ENCODE measurements around the gene TAB2. TPM values are rescaled to one million over a fixed set of nuclear protein-coding genes. Genes with fewer than 3 reads are reported as not detected.
"Not testable (repeated sequence)": the region's sequence is repeated elsewhere in the genome, so short reads cannot be mapped to it uniquely, and the experiment has no call there.

TAB2 gene
- total RNA-seq, 1 experiment from 2014 or later, result 56.2 TPM

DNA sequence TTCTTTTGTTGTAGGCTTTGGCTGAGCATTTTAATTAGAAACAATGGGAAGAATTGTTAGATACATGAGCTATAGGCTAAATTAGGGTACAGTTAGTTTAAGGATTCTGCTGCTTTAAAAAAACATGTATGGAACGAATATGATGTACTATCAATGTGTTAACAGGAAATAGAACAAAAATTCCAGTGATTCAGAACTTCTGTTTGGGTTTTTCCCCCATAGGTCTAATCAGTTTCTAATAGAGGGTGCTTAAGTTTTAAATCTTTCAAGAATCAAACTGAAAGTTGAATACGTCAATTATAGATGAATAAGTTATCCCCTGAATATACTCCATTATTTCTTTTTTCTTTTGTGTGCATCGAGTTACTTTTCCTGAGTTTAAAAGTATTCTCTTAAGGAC, 1.9 kb downstream of the TAB2 start:
- no peak overlapping the region for H3K23ac ChIP-seq (ENCODE audit: insufficient read length, low read depth, low read length)
- H4K8ac ChIP-seq (replicated peaks; ENCODE audit: insufficient read length, low read depth, low read length), result no peak overlapping the region
- H3K56ac ChIP-seq (ENCODE audit: insufficient read length, low read depth, low read length), result no peak overlapping the region
- WGBS (ENCODE audit: extremely low coverage, insufficient read length, low lambda C conversion rate), result no CpG with 5 or more reads among the region's 3 CpGs
- TF ChIP-seq, protein P1, sequence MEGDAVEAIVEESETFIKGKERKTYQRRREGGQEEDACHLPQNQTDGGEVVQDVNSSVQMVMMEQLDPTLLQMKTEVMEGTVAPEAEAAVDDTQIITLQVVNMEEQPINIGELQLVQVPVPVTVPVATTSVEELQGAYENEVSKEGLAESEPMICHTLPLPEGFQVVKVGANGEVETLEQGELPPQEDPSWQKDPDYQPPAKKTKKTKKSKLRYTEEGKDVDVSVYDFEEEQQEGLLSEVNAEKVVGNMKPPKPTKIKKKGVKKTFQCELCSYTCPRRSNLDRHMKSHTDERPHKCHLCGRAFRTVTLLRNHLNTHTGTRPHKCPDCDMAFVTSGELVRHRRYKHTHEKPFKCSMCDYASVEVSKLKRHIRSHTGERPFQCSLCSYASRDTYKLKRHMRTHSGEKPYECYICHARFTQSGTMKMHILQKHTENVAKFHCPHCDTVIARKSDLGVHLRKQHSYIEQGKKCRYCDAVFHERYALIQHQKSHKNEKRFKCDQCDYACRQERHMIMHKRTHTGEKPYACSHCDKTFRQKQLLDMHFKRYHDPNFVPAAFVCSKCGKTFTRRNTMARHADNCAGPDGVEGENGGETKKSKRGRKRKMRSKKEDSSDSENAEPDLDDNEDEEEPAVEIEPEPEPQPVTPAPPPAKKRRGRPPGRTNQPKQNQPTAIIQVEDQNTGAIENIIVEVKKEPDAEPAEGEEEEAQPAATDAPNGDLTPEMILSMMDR (conservative IDR thresholded peaks at IDR 0.05), result no peak
- H4K91ac ChIP-seq (ENCODE audit: insufficient read length, low read depth, low read length), result no peak overlapping the region
- H3K79me2 ChIP-seq (ENCODE audit: insufficient read depth, low read length), result peaks cover 27% of the 10 kb centered on the region
- H3K4me1 Mint-ChIP-seq, result peaks cover 40 to 42% of the 10 kb centered on the region in 2 experiments
- no peak overlapping the region for H2AK5ac ChIP-seq (ENCODE audit: insufficient read length, low read length)
- H3K9ac ChIP-seq (ENCODE audit: extremely low read depth, insufficient read length, low read length), result no peak overlapping the region
- H3K4ac ChIP-seq (ENCODE audit: low read depth, low read length), result no peak overlapping the region
- H2BK20ac ChIP-seq (ENCODE audit: low read depth, low read length, poor library complexity, severe bottlenecking), result no peak overlapping the region
- no peaks in the 10 kb centered on the region for H3K27me3 Mint-ChIP-seq (ENCODE audit: low read depth)
- no peak overlapping the region for H3K4me2 ChIP-seq (ENCODE audit: insufficient read depth, insufficient read length, low read length)
- H3K4me1 ChIP-seq (ENCODE audit: insufficient read depth, low read length), result no peaks in the 10 kb centered on the region
- no peak overlapping the region for H2BK5ac ChIP-seq (ENCODE audit: insufficient read length, low read length)
- H3K23me2 ChIP-seq (ENCODE audit: insufficient read length, low read depth, low read length, poor library complexity, severe bottlenecking), result peaks cover 7% of the 10 kb centered on the region
- no peak overlapping the region for H3T11ph ChIP-seq (ENCODE audit: low read length)
- no peak overlapping the region for H2BK120ac ChIP-seq (ENCODE audit: low read depth, low read length, poor library complexity, severe bottlenecking)
- no peak overlapping the region for H2BK12ac ChIP-seq (ENCODE audit: insufficient read length, low read depth, low read length)
- H2AFZ ChIP-seq (ENCODE audit: low read length), result no peak overlapping the region
- no peak overlapping the region for H3K18ac ChIP-seq (ENCODE audit: insufficient read length, low read depth, low read length)
- no peaks in the 10 kb centered on the region for H3K27me3 ChIP-seq (ENCODE audit: insufficient read depth, low read length)
- H2BK15ac ChIP-seq (ENCODE audit: low read depth, low read length), result no peak overlapping the region
- peak overlapping the region; percentile 91 to 95 for H3K4me3 Mint-ChIP-seq
- H4K20me1 ChIP-seq (ENCODE audit: control insufficient read depth, insufficient read depth, insufficient read length), result no peaks in the 10 kb centered on the region
- H3K79me1 ChIP-seq (ENCODE audit: insufficient read depth, low read depth, low read length, poor library complexity, severe bottlenecking), result peaks cover 3% of the 10 kb centered on the region
- no peaks in the 10 kb centered on the region for H3K9me3 ChIP-seq (ENCODE audit: control insufficient read depth, low read depth, low read length)
- no peak overlapping the region for H3K14ac ChIP-seq (ENCODE audit: insufficient read depth, low read length)
- H3K36me3 Mint-ChIP-seq (ENCODE audit: insufficient read depth in 1 of 3, low read depth in 3 of 3), result no peaks in the 10 kb centered on the region
- H3K27ac Mint-ChIP-seq, result no peak overlapping the region
- DNase-seq, result no peak
- no peaks in the 10 kb centered on the region for H3K9me3 Mint-ChIP-seq
- no peak overlapping the region for H3K27ac ChIP-seq (ENCODE audit: insufficient read length, low read depth, low read length)
- H4K5ac ChIP-seq (ENCODE audit: insufficient read length, low read depth, low read length), result no peak overlapping the region

DNA sequence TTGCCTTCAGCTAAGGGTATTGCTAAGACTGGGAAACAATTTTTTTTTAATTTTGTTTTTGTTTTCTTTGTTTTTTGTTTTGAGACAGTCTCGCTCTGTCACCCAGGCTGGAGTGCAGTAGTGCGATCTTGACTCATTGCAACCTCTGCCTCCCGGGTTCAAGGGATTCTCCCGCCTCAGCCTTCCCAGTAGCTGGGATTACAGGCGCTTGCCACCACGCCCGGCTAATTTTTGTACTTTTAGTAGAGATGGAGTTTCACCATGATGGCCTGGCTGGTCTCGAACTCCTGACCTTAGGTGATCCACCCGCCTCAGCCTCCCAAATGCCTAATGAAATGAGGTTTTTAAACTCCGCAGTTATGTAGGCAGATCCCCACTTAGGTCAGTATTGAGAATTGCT, 2.5 kb downstream of the TAB2 start:
- H4K5ac ChIP-seq (ENCODE audit: insufficient read length, low read depth, low read length); H2AK5ac ChIP-seq (ENCODE audit: insufficient read length, low read length); H3K14ac ChIP-seq (ENCODE audit: insufficient read depth, low read length); H3K27me3 Mint-ChIP-seq (ENCODE audit: low read depth); H4K91ac ChIP-seq (ENCODE audit: insufficient read length, low read depth, low read length); H2BK15ac ChIP-seq (ENCODE audit: low read depth, low read length); H3K36me3 Mint-ChIP-seq (ENCODE audit: insufficient read depth in 1 of 3, low read depth in 3 of 3); H3K56ac ChIP-seq (ENCODE audit: insufficient read length, low read depth, low read length); H3K23me2 ChIP-seq (ENCODE audit: insufficient read length, low read depth, low read length, poor library complexity, severe bottlenecking); H2BK12ac ChIP-seq (ENCODE audit: insufficient read length, low read depth, low read length); H3K4ac ChIP-seq (ENCODE audit: low read depth, low read length); H2BK20ac ChIP-seq (ENCODE audit: low read depth, low read length, poor library complexity, severe bottlenecking); H4K20me1 ChIP-seq (ENCODE audit: control insufficient read depth, insufficient read depth, insufficient read length); H4K8ac ChIP-seq (replicated peaks; ENCODE audit: insufficient read length, low read depth, low read length); H2BK120ac ChIP-seq (ENCODE audit: low read depth, low read length, poor library complexity, severe bottlenecking); H3K27ac Mint-ChIP-seq; H3T11ph ChIP-seq (ENCODE audit: low read length); H2AFZ ChIP-seq (ENCODE audit: low read length); DNase-seq; H3K79me1 ChIP-seq (ENCODE audit: insufficient read depth, low read depth, low read length, poor library complexity, severe bottlenecking); H3K27ac ChIP-seq (ENCODE audit: insufficient read length, low read depth, low read length); H3K9me3 Mint-ChIP-seq; H3K23ac ChIP-seq (ENCODE audit: insufficient read length, low read depth, low read length); H3K18ac ChIP-seq (ENCODE audit: insufficient read length, low read depth, low read length); H2BK5ac ChIP-seq (ENCODE audit: insufficient read length, low read length); H3K9me3 ChIP-seq (ENCODE audit: control insufficient read depth, low read depth, low read length); H3K4me1 ChIP-seq (ENCODE audit: insufficient read depth, low read length); H3K27me3 ChIP-seq (ENCODE audit: insufficient read depth, low read length); H3K9ac ChIP-seq (ENCODE audit: extremely low read depth, insufficient read length, low read length); H3K4me2 ChIP-seq (ENCODE audit: insufficient read depth, insufficient read length, low read length): not testable (repeated sequence)
- Mint-ChIP-seq H3K4me3 (peak overlapping the region; percentile 91 to 95; a peak in 4 of 5 replicates), H3K4me1 (peaks cover 40 to 42% of the 10 kb centered on the region in 2 experiments)
- H3K79me2 ChIP-seq (ENCODE audit: insufficient read depth, low read length), result peaks cover 32% of the 10 kb centered on the region
- WGBS (ENCODE audit: extremely low coverage, insufficient read length, low lambda C conversion rate), result no CpG with 5 or more reads among the region's 10 CpGs
